ENCODE results near the gene MRPS9. TPM values are rescaled to one million over a fixed set of nuclear protein-coding genes. Genes with fewer than 3 reads are reported as not detected.

MRPS9 gene
- polyA plus RNA-seq, 1 donor (not counting 4 experiments of a cell fraction or from before 2014, with no cell fraction given): 33.3 TPM

DNA sequence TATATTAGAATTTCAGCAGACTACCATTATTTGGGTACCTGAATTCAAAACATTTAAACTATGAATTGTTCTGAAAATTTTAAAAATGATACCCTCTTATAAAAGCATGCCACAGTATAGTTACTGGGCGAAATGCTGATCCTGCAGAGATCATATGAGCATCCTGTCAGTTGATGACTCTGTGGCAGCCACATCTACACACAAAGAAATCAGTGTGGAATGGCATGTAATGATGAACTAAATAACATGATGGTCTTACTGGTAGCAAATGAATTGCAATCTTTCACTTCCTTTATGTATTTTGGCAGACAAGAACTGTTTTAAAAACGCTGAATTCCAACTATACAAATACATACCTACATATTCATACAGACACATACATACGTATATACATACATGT is 38.3 kb downstream of the MRPS9 start:
- no peaks in the 10 kb centered on the region for H3K4me1 ChIP-seq (ENCODE audit: control insufficient read depth, extremely low read depth, insufficient read depth, low read length)
- no peaks in the 10 kb centered on the region for H3K9me1 ChIP-seq (ENCODE audit: control insufficient read depth, extremely low read depth, insufficient read depth, low read length)
- no peaks in the 10 kb centered on the region for H3K36me3 ChIP-seq (ENCODE audit: control insufficient read depth in 2 of 2, extremely low read depth in 1 of 2, insufficient read depth in 2 of 2, low read length in 2 of 2)
- dilution Hi-C loops (cut with MboI; ENCODE audit: extremely low pct_ligation_motif_present, low sequenced_read_pairs): no loop called here
- DNase-seq (ENCODE audit: low read depth, low spot score) (no peak), FAIRE-seq (no peak)
- no peak overlapping the region for H3K27ac ChIP-seq (ENCODE audit: control insufficient read depth, insufficient read depth, low read length)
- H3K9ac ChIP-seq (ENCODE audit: control insufficient read depth, extremely low read depth, insufficient read depth, low read length): no peak overlapping the region
- H3K9me3 ChIP-seq (ENCODE audit: control insufficient read depth, low read depth, low read length): no peaks in the 10 kb centered on the region
- TF ChIP-seq, protein P1, sequence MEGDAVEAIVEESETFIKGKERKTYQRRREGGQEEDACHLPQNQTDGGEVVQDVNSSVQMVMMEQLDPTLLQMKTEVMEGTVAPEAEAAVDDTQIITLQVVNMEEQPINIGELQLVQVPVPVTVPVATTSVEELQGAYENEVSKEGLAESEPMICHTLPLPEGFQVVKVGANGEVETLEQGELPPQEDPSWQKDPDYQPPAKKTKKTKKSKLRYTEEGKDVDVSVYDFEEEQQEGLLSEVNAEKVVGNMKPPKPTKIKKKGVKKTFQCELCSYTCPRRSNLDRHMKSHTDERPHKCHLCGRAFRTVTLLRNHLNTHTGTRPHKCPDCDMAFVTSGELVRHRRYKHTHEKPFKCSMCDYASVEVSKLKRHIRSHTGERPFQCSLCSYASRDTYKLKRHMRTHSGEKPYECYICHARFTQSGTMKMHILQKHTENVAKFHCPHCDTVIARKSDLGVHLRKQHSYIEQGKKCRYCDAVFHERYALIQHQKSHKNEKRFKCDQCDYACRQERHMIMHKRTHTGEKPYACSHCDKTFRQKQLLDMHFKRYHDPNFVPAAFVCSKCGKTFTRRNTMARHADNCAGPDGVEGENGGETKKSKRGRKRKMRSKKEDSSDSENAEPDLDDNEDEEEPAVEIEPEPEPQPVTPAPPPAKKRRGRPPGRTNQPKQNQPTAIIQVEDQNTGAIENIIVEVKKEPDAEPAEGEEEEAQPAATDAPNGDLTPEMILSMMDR (optimal IDR thresholded peaks at IDR 0.05 in 1 of 3, IDR thresholded peaks at IDR 0.05 in 1 of 3, conservative IDR thresholded peaks at IDR 0.05 in 1 of 3; ENCODE audit: extremely low read depth in 1 of 3, insufficient read depth in 2 of 3, low read length in 3 of 3): no peak
- no peak for TF ChIP-seq EZH2 (IDR thresholded peaks at IDR 0.05; ENCODE audit: low read length)
- no peaks in the 10 kb centered on the region for H4K20me1 ChIP-seq (ENCODE audit: control insufficient read depth, extremely low read depth, insufficient read depth, low read length)
- H3K27me3 ChIP-seq (ENCODE audit: control insufficient read depth, extremely low read depth, insufficient read depth, low read length): no peaks in the 10 kb centered on the region
- H3K79me2 ChIP-seq (ENCODE audit: control insufficient read depth, insufficient read depth, low read length): no peaks in the 10 kb centered on the region
- no peak overlapping the region for H3K4me2 ChIP-seq (ENCODE audit: control insufficient read depth, extremely low read depth, insufficient read depth, low read depth, low read length)
- H3K4me3 ChIP-seq (ENCODE audit: control insufficient read depth in 2 of 3, extremely low read depth in 1 of 3, insufficient read depth in 2 of 3, low read depth in 1 of 3, low read length in 3 of 3): no peak overlapping the region
- no peak overlapping the region for H2AFZ ChIP-seq (ENCODE audit: control insufficient read depth, low read length)

DNA sequence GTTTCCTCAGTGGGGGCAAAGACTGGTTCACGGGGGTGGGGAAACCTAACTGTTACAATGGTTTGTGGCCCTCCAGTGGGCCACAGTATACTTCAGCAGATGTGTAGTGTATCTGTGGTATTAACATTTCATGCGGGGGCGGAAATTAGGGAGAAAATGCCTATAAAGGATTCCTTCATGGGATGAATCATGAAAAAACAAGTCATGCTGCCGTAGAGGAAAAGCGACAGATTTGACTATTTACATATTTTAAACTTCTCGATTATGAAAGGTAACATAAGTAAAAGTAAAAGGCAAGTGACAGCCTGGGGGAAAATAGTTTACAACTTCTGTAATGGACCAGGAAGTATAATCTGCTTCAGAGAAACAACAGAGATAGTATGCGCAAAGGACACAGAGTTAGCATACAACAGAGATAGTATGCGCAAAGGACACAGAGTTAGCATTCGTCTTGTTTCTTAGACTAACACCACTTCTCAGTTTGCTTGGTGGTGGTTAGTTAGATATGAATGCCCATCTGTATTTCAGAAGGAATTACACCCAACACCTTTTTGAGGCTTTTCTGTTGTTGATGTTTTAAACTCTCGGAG is 41.1 kb downstream of the MRPS9 start:
- dilution Hi-C loops (cut with MboI; ENCODE audit: extremely low pct_ligation_motif_present, low sequenced_read_pairs): no loop called here
- no peak overlapping the region for H2AFZ ChIP-seq (ENCODE audit: control insufficient read depth, low read length)
- no peaks in the 10 kb centered on the region for H3K9me1 ChIP-seq (ENCODE audit: control insufficient read depth, extremely low read depth, insufficient read depth, low read length)
- H3K27ac ChIP-seq (ENCODE audit: control insufficient read depth, insufficient read depth, low read length): no peak overlapping the region
- H3K4me2 ChIP-seq (ENCODE audit: control insufficient read depth, extremely low read depth, insufficient read depth, low read depth, low read length): no peak overlapping the region
- H3K9me3 ChIP-seq (ENCODE audit: control insufficient read depth, low read depth, low read length): no peaks in the 10 kb centered on the region
- peak; percentile 29 for FAIRE-seq
- no peak for DNase-seq (ENCODE audit: low read depth, low spot score)
- H3K27me3 ChIP-seq (ENCODE audit: control insufficient read depth, extremely low read depth, insufficient read depth, low read length): no peaks in the 10 kb centered on the region
- no peak overlapping the region for H3K9ac ChIP-seq (ENCODE audit: control insufficient read depth, extremely low read depth, insufficient read depth, low read length)
- no peaks in the 10 kb centered on the region for H3K36me3 ChIP-seq (ENCODE audit: control insufficient read depth in 2 of 2, extremely low read depth in 1 of 2, insufficient read depth in 2 of 2, low read length in 2 of 2)
- no peak overlapping the region for H3K4me3 ChIP-seq (ENCODE audit: control insufficient read depth in 2 of 3, extremely low read depth in 1 of 3, insufficient read depth in 2 of 3, low read depth in 1 of 3, low read length in 3 of 3)
- no peaks in the 10 kb centered on the region for H3K4me1 ChIP-seq (ENCODE audit: control insufficient read depth, extremely low read depth, insufficient read depth, low read length)
- H4K20me1 ChIP-seq (ENCODE audit: control insufficient read depth, extremely low read depth, insufficient read depth, low read length): no peaks in the 10 kb centered on the region
- TF ChIP-seq EZH2 (IDR thresholded peaks at IDR 0.05; ENCODE audit: low read length): no peak
- TF ChIP-seq, protein P1 (optimal IDR thresholded peaks at IDR 0.05 in 1 of 3, IDR thresholded peaks at IDR 0.05 in 1 of 3, conservative IDR thresholded peaks at IDR 0.05 in 1 of 3; ENCODE audit: extremely low read depth in 1 of 3, insufficient read depth in 2 of 3, low read length in 3 of 3): no peak
- no peaks in the 10 kb centered on the region for H3K79me2 ChIP-seq (ENCODE audit: control insufficient read depth, insufficient read depth, low read length)
